Hepatocyte (in vitro differentiated cells): Measurements from ENCODE around the gene RAP2B. TPM values are rescaled to one million over a fixed set of nuclear protein-coding genes. Genes with fewer than 3 reads are reported as not detected.

Experiments
- DNase-seq: peaks from one replicate; pipeline ENCODE4 v3.0.0-alpha.2; 2016; ENCODE audit warnings: low spot score
- H2AFZ ChIP-seq: fragments of 200-600 bp; sonication (generic); 2 replicates; pipeline ENCODE4 v1.6.0; 2016; ENCODE audit warnings: antibody characterized with exemption, mild to moderate bottlenecking
- H3K27ac ChIP-seq: fragments of 200-600 bp; sonication (generic); 2 replicates; pipeline ENCODE4 v1.5.1; 2016; ENCODE audit warnings: mild to moderate bottlenecking
- H3K27me3 ChIP-seq: fragments of 200-600 bp; sonication (generic); 2 replicates; pipeline ENCODE4 v1.6.1; 2016
- H3K36me3 ChIP-seq: fragments of 200-600 bp; sonication (generic); replicated peaks from 2 replicates; pipeline ENCODE4 v1.5.1; 2016; ENCODE audit warnings: low read depth; ENCODE audit not compliant: insufficient read depth
- H3K4me1 ChIP-seq: fragments of 200-600 bp; sonication (generic); 2 replicates; pipeline ENCODE4 v1.5.1; 2016; ENCODE audit warnings: mild to moderate bottlenecking, moderate library complexity; ENCODE audit not compliant: insufficient read depth
- H3K4me2 ChIP-seq: fragments of 200-600 bp; sonication (generic); 2 replicates; pipeline ENCODE4 v1.6.0; 2016
- H3K4me3 ChIP-seq: fragments of 200-600 bp; sonication (generic); 2 replicates; pipeline ENCODE4 v1.5.1; 2016; ENCODE audit warnings: mild to moderate bottlenecking
- H3K79me2 ChIP-seq: fragments of 200-600 bp; sonication (generic); 2 replicates; pipeline ENCODE4 v1.6.0; 2017; ENCODE audit warnings: mild to moderate bottlenecking
- H3K9me2 ChIP-seq: fragments of 200-600 bp; sonication (generic); replicated peaks from 2 replicates; pipeline ENCODE4 v1.6.0; 2017; ENCODE audit warnings: mild to moderate bottlenecking; ENCODE audit not compliant: insufficient read depth
- H3K9me3 ChIP-seq: fragments of 200-600 bp; sonication (generic); 2 replicates; pipeline ENCODE4 v1.5.1; 2016; ENCODE audit warnings: low read depth, mild to moderate bottlenecking
- H4K20me1 ChIP-seq: fragments of 200-600 bp; sonication (generic); 2 replicates; pipeline ENCODE4 v1.6.0; 2016; ENCODE audit warnings: mild to moderate bottlenecking; ENCODE audit not compliant: insufficient read depth, poor library complexity, severe bottlenecking
- CTCF ChIP-seq: fragments of 200-600 bp; sonication (generic); IDR thresholded peaks from 2 replicates; pipeline ENCODE4 v1.5.1; 2016; ENCODE audit warnings: antibody characterized with exemption, mild to moderate bottlenecking; ENCODE audit not compliant: poor library complexity
- EZH2 ChIP-seq: fragments of 200-600 bp; sonication (generic); IDR thresholded peaks from 2 replicates; pipeline ENCODE4 v1.6.1; 2016; ENCODE audit warnings: antibody characterized with exemption, mild to moderate bottlenecking, borderline replicate concordance
- EZH2phosphoT487 ChIP-seq: fragments of 200-600 bp; sonication (generic); IDR thresholded peaks from one replicate; pipeline ENCODE4 v1.6.1; 2018; ENCODE audit warnings: antibody characterized with exemption, mild to moderate bottlenecking, low read depth, moderate library complexity; ENCODE audit not compliant: unreplicated experiment, severe bottlenecking
- WGBS: methylation state at CpG from one replicate; pipeline ENCODE4 v1.1.6; 2016; ENCODE audit warnings: low lambda C conversion rate; ENCODE audit errors: missing lambda C conversion rate; 5-methylcytosine and 5-hydroxymethylcytosine counted together
- polyA plus RNA-seq: library from polyadenylated mRNA; unstranded; fragments of >200 nt; fragmentation: Nextera tagmentation; extraction: Ambion mirVana; gene quantifications from 2 replicates; pipeline ENCODE4 v1.2.1, GENCODE V29; 2016
- total RNA-seq: library from RNA; depleted of rRNA; stranded (reverse); fragments of >200 nt; gene quantifications from 2 replicates; pipeline ENCODE4 v1.2.3, GENCODE V29; 2014

RAP2B gene
- total and polyA plus RNA-seq, 2 experiments from 2014 or later: 11.5 to 20.0 TPM

- Histone ChIP-seq H2AFZ (no peak overlapping the region), H3K79me2 (peaks cover 60% of the 10 kb centered on the region), H4K20me1 (peaks cover 29% of the 10 kb centered on the region), H3K4me2 (peak overlapping the region; percentile 83), H3K36me3 (no peaks in the 10 kb centered on the region), H3K9me2 (no peaks in the 10 kb centered on the region), H3K9me3 (no peaks in the 10 kb centered on the region), H3K4me3 (peak overlapping the region; percentile 61), H3K27ac (peak overlapping the region; percentile 93), H3K4me1 (peaks cover 32% of the 10 kb centered on the region), H3K27me3 (no peaks in the 10 kb centered on the region)
- DNase-seq: peak; percentile 8
- no peak for TF ChIP-seq CTCF
- TF ChIP-seq EZH2: no peak
- TF ChIP-seq EZH2phosphoT487: no peak
- WGBS: 8% methylated on average over 5 of the region's 5 CpGs
Measured at GRCh38 chr3:153163756-153164550, 1.9 kb downstream of the RAP2B start.

GRCh38 chr3:153165261-153165681, 3.2 kb downstream of the RAP2B start:
- Histone ChIP-seq H3K4me3 (peak overlapping the region; percentile 1), H4K20me1 (peaks cover 29% of the 10 kb centered on the region), H2AFZ (no peak overlapping the region), H3K27me3 (no peaks in the 10 kb centered on the region), H3K4me1 (peaks cover 21% of the 10 kb centered on the region), H3K9me2 (no peaks in the 10 kb centered on the region), H3K79me2 (peaks cover 60% of the 10 kb centered on the region), H3K4me2 (peak overlapping the region; percentile 83), H3K27ac (no peak overlapping the region), H3K36me3 (no peaks in the 10 kb centered on the region), H3K9me3 (no peaks in the 10 kb centered on the region)
- TF ChIP-seq EZH2phosphoT487 (no peak), CTCF (peak; percentile 55)
- DNase-seq: no peak

- Histone ChIP-seq H3K36me3 (no peaks in the 10 kb centered on the region), H3K4me3 (peak overlapping the region; percentile 1), H4K20me1 (peaks cover 29% of the 10 kb centered on the region), H3K9me2 (no peaks in the 10 kb centered on the region), H3K27me3 (no peaks in the 10 kb centered on the region), H3K9me3 (no peaks in the 10 kb centered on the region), H3K4me1 (peaks cover 21% of the 10 kb centered on the region), H2AFZ (no peak overlapping the region), H3K4me2 (peak overlapping the region; percentile 83), H3K79me2 (peaks cover 60% of the 10 kb centered on the region), H3K27ac (no peak overlapping the region)
- 74% methylated on average over 3 of the region's 3 CpGs for WGBS
- no peak for DNase-seq
- TF ChIP-seq EZH2 (no peak), CTCF (no peak), EZH2phosphoT487 (no peak)
Measured at GRCh38 chr3:153166206-153166605, 4.2 kb downstream of the RAP2B start.
